Activated CD4-positive, alpha-beta T cell treated with anti-CD3 and anti-CD28 coated beads, Interleukin-2, amount 50 U/mL, for 24 hours (primary cell): Measurements from ENCODE around the gene SENP2.
"Not testable (repeated sequence)": the region's sequence is repeated elsewhere in the genome, so short reads cannot be mapped to it uniquely, and the experiment has no call there.

Experiments
- DNase-seq, 2 donors: peaks; one replicate each; pipeline ENCODE4 v3.0.0-alpha.2; 2020; ENCODE audit warnings: low read depth in 1 of 2, low spot score in 1 of 2

Gene SENP2

DNA sequence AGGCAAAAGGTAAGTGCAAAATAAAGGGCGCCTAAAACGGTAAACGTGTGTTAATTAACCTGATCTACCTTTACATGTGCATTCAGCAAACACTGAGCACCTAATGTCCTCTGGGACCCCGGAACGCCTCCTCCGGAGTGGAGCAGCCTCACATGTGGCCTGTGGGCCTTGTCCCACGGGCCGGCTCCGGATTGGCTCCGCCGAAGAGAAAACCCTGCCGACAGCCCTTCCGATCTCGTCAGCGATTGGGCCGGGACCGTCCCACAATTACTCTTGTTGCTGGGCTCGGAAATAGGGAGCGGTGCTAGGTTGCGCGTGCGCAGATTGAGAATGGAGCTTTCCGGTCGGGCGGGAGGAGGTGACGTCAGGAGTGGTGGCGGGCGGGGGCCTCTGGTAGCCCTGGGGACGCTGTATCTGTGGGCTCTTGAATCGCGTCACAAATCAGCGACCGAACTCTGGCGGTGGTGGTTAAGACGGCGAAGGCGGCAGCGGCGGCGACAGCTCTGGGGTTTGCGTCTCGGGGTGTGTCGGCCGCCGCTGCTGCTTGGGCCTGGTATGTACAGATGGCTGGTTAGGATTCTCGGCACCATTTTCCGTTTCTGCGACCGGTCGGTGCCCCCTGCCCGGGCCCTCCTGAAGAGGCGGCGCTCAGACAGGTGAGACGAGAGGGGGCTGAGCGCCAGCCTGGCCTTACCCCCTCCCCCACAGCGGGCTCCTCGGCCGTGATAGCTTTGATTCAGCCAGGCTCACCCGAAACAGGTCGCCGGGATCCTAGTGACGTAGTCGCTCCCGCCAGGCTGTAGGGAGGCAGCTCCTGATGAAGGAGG, at the start of gene SENP2:
Gene SENP2, plus strand, starts transcription at position 437 of the 827 bp plus-strand sequence. Its CDS starts 119 bp downstream, at position 556.
- peak; percentile 99 for DNase-seq

DNA sequence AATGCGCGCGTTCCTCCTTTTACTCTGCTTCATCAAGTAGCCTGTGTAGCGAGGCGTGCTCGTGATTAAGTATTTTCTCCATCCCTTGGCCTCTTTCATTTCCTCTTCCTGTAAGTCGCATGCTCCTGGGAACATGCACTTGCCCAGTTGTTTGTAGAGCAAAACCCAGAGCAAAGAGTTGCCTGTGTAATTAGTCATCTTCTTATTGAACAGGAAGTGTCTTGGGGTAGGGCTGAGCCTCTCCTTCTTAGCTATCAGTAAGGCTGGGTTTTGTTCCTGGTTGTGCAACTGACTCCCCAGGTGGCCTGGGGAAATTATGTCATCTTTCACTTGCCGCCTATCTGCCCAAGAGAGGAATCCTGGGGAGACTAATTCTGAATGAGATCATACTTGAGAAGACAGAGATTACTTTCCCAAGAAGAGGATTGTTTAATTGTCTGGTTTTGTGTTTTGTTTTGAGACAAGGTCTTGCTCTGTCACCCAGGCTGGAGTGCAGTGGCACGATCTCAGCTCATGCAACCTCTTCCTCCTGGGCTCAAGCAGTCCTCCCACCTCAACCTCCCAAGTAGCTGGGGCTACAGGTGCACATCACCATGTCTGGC, 48.6 kb upstream of the SENP2 start:
- DNase-seq = peak in 1 of 2 donors; percentile 49

DNA sequence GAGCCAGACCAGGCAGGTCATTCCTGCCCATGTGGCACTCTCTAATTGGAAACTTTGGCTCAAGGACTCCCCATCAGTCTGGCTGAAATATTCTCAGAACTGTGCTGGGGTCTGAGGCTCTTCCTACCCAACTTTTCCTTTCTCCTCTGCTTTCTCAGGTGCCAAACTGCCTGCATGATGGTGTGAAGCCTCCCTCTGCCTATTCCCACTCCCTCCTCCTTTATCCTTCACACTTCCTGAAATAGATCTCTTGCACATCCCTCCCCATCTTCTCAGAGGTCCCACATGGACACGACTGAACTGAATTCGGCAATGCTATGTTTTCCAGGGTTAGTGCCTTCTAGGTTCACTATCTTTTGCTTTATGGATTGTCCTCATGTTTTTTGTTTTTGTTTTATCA, 46.2 kb upstream of the SENP2 start:
- no peak for DNase-seq

DNA sequence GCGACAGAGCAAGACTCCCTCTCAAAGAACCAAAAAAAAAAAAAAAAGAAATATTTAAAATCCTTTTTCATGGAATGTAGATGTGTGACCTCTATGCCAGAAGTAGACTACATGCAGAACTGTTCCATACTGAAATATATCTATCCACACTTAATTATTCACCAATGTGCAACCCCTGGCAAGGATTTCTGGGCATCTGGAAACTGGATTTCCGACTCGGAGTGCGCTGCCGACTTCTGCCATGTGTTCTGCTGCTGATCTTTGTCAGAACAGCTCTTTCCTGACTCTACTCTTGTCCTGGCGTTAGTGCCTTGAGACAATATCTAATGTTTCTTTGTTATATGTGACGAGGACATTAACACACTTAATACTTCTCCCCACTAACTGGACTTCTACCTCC, 45.4 kb upstream of the SENP2 start:
- no peak for DNase-seq

DNA sequence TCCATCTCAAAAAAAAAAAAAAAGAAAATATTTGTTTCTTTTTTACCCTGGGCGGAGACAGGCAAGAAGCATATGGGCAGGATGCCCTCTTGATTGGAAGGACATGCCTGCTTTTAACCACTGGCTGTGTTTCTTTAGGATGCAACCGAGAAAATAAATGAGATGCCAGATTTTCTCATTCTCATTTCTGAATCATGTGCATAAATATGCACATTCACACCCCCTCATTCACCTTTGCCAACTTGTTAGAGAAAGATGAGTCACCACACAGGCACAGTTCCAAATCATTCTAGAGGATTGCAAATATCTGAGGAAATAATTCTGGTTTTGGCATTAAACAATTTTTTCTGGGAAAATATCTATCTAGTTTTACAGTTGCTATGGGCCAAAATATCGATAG, 37.0 kb upstream of the SENP2 start:
- DNase-seq = no peak

DNA sequence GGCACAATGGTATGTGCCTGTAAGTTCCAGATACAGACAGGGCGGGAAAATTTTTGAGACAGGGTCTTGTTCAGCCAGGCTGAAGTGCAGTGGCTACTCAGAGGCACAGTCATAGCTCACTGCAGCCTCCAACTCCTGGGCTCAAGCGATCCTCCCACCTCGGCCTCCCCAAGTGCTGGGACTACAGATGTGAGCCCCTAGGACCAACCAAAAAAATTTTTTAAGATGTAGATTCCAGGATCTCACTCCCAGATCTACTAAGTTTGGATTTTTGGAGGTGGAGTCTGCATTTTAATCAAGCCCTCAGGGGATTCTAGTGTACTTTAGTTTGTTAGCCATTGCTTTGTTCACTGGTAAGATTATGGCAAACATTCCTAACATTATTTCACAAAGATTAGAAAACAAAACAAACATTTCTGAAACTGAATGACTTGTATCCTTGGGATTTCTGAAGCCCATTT, 36.4 kb upstream of the SENP2 start:
- no peak for DNase-seq

DNA sequence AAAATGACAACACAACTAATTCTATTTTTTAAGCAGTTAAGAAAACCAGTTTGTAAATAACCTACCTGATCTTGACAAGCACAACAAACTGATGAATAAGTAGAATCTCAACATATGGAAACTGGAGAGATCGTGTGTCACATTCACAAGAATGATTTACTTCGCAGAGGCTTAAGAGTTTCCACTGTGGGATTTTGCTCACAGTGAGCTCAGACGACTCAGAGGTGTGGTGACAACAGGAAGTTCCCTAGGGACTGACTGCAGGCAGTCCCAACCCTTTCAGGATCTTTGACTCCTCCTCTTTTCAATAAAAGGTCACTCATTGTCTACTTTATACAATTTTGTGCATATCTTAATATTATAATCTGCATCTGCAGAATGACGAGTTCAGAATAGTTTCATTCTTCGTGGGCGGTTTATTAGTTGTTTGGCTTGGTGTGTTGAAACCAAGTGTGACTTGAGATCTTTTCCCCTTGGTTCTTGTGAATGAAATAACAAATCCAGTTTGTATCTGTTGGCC, 33.7 kb upstream of the SENP2 start, which contains the start of gene LIPH:
Gene LIPH, minus strand, starts transcription at position 231 of the 520 bp plus-strand sequence. Its CDS starts 117 bp downstream, at position 114.
- peak in 1 of 2 donors; percentile 43 for DNase-seq

DNA sequence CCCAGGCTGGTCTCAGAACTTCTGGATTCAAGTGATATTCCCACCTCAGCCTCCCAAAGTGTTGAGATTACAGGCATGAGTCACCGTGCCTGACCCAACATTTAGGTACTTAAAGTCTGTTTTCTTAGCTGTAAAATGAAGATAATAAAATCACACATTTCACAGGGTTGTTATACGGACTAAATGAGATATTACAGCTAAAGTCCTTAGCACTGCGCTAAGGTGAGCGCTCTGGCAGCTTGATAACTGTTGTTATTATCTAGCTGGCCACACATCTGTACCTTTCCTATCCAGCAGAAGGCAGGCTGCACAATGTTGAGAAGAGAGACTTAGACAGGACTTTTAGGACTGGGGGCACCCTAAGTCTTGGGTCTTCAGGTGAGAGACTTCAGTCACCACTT, 31.0 kb upstream of the SENP2 start:
- DNase-seq = no peak

DNA sequence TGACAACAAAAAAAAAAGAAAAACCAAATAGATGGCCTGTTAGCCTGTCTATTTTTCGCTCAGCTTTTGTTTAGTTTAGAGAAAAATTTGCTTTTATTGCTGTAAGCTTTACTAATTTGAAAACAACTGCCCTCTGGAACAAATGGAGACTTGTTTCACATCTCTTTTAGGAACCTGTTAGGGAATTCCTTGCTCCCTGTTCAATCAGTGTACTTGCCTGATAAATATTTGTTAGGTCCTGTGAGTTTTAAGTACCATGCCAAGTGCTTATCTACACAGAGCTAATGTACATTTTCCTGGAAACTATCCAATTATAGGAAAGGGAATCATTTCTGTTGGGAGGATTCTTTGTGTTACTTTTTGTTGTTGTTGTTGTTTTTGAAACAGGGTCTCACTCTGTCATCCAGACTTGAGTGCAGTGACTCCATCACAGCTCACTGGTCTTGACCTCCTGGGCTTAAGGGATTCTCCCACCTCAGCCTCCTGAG, 30.2 kb upstream of the SENP2 start:
- no peak for DNase-seq

DNA sequence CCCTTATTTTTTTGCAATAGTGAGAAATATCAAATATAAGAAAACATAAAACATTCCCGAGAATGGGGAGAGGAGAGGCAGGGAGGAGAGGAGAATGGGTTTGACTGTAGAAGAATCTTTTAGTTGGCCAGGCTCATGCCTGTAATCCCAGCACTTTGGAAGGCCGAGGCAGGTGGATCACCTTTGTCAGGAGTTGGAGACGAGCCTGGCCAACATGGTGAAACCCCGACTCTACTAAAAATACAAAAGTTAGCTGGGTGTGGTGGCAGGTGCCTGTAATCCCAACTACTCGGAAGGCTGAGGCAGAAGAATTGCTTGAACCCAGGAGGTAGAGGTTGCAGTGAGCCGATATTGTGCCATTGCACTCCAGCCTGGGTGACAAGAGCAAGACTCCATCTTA, 29.5 kb upstream of the SENP2 start:
- not testable (repeated sequence) for DNase-seq

DNA sequence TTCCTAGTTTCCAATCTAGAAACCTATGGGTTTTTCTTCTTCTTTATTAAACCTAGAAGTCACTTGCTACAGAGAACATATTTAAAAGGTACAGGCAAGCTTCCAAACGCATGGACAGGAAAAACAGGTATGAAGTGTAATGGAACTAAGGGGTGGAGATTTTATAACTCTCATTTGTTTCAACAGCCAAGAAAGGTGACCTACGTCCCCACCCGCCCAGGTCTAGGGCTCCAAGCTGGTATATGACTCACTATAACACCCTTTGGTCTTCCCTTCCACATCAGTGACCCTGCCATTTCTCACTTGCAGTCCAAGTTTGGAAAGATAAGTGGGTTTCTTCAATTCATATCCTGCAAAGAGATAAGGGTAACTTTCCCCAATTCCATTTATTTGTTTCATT, 27.7 kb upstream of the SENP2 start:
- no peak for DNase-seq

DNA sequence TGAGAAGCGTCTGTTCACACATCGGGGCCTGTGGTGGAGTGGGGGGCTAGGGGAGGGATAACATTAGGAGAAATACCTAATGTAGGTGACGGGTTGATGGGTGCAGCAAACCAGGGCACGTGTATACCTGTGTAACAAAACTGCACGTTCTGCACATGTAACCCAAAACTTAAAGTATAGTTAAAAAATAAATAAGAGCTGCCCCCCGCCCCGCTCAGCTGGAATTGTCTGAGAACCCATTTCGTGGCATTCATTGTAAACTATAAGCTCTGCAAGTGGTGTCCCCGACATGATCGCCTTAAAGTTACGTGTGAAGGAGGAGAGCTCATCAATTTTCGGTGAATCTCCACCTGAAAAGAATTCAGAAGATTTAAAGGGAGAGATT, 26.4 kb upstream of the SENP2 start:
- DNase-seq = no peak

DNA sequence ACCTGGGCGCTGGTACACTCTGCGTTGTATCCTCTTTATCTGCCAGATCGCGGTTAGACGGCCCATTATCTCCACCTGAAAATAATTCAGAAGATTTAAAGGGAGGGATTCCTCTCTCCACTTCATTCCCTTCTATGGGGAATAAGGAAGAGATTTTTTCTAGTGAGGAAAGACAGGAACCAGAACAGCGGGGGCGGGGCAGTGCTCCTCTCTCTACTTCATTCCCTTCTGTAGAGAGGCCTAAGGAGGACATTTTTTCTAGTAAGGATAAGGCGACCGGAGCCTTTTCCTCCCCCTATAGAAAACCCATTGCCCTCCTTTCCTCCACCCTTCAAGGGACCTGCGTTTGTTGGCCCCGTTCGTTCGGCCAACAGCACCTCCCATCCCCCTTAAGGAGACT, 25.4 kb upstream of the SENP2 start:
- no peak for DNase-seq

DNA sequence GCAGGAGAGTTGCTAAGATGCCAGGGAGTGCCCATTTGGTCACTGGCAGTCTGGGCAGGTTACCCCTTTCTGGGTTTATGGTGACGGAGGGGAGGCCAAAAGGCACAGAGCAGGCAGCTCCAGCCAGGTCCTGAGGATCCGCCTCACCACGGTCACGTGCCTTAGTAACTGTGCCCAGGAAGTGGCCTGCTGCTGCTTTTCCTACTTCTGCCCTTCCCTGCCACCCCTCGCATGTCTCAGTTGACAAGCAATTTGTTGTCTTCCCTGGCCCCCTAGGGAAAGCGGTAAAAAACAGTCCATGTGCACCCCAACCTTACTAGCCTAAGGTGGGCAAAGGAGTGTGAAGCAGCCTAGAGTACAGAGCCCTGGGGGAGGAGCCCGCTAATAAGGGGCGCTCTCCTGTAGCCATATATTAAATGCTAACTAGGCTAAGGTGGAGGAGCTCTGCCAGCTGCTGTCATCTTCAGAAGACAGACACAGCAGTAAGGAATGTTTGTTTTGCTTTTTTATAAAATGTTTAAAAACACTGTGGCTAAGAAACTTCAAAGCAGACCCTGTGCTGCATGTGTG, 24.6 kb upstream of the SENP2 start:
- no peak for DNase-seq

DNA sequence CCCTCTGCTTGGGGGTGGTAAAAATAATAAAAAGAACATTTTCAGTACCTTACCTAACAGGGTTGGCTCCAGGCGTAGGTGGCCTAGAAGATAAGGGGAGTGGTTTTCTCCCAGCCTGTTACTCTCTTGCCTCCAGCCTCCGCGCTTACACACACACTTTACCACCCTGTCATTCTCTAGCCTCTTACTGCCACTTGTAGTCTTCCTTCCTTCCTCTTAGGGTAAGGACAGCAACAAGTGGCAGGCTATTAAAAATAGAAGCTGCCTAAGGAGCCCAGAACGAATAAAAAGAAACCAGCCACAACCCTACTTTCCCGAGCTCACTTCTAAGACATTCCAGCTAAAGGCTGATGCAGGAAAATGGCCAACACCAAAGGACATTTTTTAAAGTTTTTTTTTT, 24.1 kb upstream of the SENP2 start:
- no peak for DNase-seq

DNA sequence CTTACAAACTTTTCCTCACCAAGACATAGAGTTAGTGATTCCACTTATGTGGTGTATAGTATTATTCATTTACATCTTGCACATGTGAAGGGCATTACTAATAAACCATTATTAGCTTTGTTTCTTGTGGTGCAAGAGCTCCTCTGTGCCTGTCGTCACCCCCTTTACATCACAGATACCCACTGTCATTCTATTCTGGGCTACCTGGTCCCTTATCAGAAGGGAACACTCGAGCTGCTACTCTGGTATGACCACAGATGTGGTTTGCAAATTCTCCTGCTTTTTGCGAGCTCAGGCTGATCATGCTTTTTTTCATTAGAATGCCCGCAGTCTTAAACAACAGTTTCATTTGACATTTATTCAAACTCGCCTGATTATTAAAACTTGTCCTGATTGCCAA, 13.9 kb upstream of the SENP2 start:
- DNase-seq = no peak

DNA sequence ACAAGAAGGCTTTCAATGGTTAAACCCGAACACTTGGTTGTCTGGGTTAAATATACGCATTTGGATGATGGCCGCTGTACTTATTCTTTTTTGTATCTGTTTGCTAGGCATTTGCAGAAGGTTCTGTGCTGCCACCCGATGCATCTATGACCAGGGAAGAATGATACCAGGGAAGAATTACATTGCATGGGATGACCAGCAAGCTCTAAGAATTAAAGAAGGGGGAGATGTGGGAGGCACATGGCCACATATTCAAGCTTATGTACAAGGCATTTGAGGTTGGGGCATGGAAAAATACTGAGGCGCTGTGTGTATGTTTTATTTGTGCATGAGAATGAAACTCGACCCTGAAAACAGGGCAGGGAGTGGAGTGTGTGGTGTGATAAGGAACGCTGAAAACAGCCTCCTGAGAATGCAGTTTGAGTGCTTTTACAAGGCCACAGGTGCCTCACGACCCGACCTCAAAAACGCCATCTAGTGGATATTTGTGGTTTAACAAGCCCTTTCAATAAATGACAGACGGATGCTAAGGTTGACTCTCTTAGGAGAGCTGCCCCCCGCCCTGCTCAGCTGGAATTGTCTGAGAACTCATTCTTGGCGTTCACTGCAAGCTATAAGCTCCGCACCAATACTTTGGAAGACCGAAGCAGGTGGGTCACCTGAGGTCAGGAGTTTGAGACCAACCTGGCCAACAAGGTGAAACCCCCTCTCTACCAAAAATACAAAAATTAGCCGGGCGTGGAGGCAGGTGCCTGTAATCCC, 10.8 kb upstream of the SENP2 start:
- peak in 1 of 2 donors; percentile 42 for DNase-seq

DNA sequence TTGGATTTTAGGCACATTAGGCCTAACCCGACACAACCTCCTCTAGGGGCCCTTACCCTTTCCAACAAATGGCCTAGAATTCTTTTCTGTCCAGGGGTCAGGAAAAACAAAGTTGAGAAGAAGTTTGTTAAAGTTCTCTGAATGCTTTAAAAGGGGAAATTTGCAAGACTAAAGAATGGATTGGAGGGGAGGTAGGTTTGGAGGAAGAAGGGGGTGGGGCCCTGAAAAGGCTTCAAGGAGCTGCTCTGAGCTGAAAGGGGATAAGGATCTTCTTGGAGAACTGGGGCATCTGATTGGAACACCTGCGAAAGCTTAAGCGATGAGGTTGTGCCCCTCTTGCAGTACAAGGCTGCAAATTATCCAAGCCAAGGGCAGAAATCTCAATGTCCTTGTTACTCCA, 3.9 kb upstream of the SENP2 start:
- DNase-seq = no peak

DNA sequence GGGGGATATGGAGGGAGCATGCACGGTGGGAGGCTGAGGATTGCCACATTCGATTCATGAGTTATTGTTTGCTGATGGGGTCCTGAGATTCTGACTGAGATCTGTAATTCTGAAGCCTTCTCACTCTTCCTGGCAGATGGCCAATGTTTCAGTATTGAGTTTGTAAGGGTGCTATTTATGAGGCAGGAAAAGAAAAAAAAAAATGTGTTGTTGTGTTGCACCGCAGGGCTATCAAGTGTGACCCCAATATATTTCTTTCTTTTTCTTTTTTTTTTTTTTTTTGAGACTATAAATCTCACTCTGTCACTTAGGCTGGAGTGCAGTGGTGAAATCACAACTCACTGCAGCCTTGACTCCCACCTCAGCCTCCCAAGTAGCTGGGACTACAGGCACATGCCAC, 3.2 kb upstream of the SENP2 start:
- DNase-seq = no peak

DNA sequence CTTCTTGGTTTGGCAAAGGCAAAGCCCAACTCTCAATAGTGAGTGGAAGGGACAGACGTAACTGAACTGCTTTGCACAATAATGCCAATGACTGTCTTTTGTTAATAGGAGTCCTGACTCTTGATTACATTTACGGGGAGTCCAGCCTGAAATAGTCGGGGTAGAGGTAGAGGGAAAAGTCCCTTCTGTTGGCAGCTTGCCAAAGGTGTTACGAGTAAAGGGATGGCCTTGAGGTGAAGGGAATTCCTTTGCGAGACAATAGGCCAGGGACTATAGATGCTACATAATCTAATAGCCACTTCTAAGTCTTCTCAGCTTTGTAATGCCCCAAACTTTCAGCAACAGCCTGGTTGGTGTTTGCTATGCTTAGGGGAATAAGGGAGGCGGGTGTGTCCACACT, 2.2 kb upstream of the SENP2 start:
- no peak for DNase-seq

DNA sequence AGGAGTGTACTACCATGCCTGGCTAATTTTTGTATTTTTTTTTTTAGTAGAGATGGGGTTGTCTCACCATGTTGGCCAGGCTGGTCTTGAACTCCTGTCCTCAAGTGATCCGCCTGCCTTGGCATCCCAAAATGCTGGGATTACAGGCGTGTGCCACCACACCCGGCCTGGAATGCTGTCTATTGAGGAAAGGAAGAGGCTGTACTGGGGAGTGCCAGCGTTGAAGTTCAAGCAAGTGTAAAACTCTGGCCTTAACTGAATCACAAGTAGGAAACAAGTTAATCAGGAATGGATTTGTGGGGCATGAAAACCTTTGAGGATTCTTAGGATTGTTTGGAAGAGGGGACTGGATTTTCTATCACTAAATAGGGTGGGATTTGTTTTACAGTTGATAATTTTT, 1.4 kb upstream of the SENP2 start:
- no peak for DNase-seq
